Mammary epithelial cell (primary cell): Measurements from ENCODE around the gene CEP162.

Experiments
- EZH2 ChIP-seq: IDR thresholded peaks from 2 replicates; pipeline ENCODE4 v1.6.1; 2012; ENCODE audit warnings: low read length, inconsistent platforms, borderline replicate concordance
- TF ChIP-seq, protein P1 (sequence below), 2 donors: IDR thresholded peaks in 1 of 2; conservative IDR thresholded peaks in 1 of 2; 2 replicates each; pipeline ENCODE4 v1.5.1; 2011 to 2012; ENCODE audit warnings: inconsistent platforms in 2 of 2, low read length in 2 of 2, mild to moderate bottlenecking in 2 of 2, control low read depth in 1 of 2, low read depth in 1 of 2; ENCODE audit not compliant: insufficient read depth in 1 of 2; ENCODE audit errors: extremely low read depth in 1 of 2

DNA sequence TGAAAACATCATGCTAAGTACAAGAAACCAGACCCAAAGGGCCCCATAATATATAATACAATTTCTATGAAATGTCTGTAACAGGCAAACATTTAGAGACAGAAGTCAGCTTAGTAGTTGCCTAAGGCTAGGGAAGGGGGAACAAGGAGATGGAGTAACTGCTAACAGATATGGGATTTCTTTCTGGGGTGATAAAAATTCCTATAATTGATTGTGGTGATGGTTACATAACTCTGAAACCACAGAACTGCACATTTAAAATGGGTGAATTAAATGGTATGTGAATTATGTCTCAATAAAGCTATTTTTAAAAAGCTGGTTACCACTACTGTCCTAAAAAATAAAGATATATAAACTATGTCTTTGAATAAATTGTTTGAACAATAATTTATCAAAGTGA, 3.2 kb downstream of the CEP162 start:
- TF ChIP-seq, protein P1, sequence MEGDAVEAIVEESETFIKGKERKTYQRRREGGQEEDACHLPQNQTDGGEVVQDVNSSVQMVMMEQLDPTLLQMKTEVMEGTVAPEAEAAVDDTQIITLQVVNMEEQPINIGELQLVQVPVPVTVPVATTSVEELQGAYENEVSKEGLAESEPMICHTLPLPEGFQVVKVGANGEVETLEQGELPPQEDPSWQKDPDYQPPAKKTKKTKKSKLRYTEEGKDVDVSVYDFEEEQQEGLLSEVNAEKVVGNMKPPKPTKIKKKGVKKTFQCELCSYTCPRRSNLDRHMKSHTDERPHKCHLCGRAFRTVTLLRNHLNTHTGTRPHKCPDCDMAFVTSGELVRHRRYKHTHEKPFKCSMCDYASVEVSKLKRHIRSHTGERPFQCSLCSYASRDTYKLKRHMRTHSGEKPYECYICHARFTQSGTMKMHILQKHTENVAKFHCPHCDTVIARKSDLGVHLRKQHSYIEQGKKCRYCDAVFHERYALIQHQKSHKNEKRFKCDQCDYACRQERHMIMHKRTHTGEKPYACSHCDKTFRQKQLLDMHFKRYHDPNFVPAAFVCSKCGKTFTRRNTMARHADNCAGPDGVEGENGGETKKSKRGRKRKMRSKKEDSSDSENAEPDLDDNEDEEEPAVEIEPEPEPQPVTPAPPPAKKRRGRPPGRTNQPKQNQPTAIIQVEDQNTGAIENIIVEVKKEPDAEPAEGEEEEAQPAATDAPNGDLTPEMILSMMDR (conservative IDR thresholded peaks at IDR 0.05 in 1 of 2, IDR thresholded peaks at IDR 0.05 in 1 of 2; ENCODE audit: extremely low read depth in 1 of 2, insufficient read depth in 1 of 2, low read depth in 1 of 2, low read length in 2 of 2): no peak
- TF ChIP-seq EZH2: no peak
